ENCODE data around the gene ZRSR2.

The ZRSR2 gene

DNA sequence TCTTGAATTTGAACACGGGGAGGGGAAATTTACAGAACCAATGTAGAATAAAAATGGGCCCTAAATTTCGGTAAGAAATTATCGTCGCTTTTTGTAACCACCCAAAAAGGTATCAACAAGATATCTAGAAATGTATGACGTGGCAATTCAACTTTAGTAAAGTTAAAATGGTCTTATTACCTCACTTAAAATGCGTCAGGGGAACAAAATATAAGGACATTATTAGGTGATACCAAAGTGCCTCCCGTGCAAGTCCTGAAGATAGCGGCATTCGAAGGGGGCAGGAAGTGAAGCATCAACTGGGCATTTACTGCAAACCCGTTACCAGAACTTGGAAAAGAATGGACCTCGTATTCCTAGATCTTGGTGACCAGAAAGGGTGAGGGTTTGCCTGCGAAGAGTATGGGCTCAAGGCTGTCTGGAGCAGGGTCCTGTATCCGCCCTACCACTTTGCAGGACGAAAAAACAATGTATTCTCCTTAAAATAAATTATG is 63.3 kb downstream of the ZRSR2 start:
- DNase-seq (ENCODE audit: low spot score), result no peak

GRCh38 chrX:15854080-15854655 is 63.9 kb downstream of the ZRSR2 start:
- peak; percentile 51 for DNase-seq (ENCODE audit: low spot score)

- DNase-seq (ENCODE audit: low spot score), result peak; percentile 96
Observed at GRCh38 chrX:15854712-15855567, 64.7 kb downstream of the ZRSR2 start, which contains the start of gene AP1S2. Gene AP1S2, minus strand, starts transcription at chrX:15854813. Its CDS starts 2,289 bp downstream, at chrX:15852524.

GRCh38 chrX:15855568-15856221 is 65.4 kb downstream of the ZRSR2 start:
- no peak for DNase-seq (ENCODE audit: low spot score)

DNA sequence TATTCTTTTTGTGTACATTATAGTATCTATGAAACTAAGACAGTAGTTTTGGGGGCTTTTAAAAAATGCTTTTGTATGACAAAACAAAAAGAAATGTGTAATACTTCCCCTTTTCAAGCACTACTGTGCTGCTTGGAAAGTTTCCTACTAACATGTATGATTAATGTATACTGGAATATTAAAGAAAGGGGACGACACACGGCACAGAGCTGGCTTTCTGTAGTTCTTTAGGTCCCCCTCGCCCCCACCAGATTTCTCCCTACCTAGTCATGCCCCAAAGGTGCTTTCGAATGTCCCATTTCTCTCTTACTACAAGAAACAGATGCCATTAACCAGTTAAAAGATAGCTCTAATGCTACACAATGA is 65.9 kb downstream of the ZRSR2 start:
- DNase-seq (ENCODE audit: low spot score), result no peak

DNA sequence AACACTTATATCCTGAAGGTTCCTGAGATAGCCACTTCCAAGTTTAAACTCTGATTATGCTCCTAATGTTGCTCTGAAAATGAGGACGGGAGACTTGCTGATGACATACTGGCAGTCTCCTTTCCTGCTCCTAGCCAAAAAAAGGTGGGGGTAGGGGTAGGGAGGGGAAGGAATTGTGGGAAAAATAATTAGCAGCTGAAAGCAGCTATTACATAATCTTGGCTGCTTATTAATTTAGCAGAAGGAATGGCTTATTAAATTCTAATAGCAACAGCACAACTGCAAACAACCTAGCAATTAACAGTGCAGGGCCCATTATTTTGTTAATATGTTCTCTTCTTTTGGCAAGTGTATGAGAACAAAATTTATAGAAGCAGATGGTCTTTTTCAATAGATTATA is 66.4 kb downstream of the ZRSR2 start:
- DNase-seq (ENCODE audit: low spot score), result no peak

DNA sequence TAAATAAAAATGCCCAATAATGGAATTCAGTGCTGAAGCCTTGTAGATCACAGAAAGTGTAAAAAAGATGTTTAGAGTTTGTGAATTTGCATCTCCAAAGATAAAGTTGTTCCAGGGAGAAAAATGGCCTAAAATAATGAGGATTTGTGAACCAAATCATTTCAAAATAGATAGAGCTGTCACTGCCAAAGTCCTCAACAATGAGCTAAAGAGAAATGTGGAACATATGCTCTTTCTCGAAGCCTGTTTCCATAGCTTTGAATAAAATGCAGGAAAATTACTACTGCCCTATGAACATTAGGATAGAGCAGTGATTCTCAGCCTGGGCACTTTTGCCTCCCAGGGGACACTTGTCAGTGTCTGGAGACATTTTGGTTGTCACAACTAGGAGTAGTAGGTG is 67.8 kb downstream of the ZRSR2 start:
- DNase-seq (ENCODE audit: low spot score), result no peak

- no peak for DNase-seq (ENCODE audit: low spot score)
Observed at GRCh38 chrX:15860921-15861320, 70.6 kb downstream of the ZRSR2 start.

GRCh38 chrX:15864023-15864422 is 73.7 kb downstream of the ZRSR2 start:
- DNase-seq (ENCODE audit: low spot score), result peak; percentile 29

GRCh38 chrX:15864629-15865028 is 74.3 kb downstream of the ZRSR2 start:
- no peak for DNase-seq (ENCODE audit: low spot score)

DNA sequence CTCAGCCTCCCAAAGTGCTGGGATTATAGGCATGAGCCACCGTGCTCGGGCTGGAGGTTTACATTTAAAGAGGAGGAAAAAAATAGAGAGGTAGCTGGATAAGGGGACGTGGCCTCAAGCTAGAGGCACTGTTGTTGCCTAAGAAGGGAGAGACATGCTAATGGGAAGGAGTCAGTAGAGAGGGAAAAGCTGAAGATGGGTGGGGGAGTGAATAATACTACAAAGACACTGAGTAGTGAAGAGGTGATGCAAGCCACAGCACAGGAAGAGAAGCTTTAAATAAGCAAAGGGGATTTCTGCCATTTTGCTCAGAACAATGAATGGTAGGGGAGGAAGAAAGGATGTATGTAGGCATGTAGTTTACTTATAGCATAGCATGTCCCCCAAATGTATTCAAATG is 75.9 kb downstream of the ZRSR2 start:
- DNase-seq (ENCODE audit: low spot score), result no peak

GRCh38 chrX:15869695-15870094 is 79.4 kb downstream of the ZRSR2 start:
- DNase-seq (ENCODE audit: low spot score), result no peak

DNA sequence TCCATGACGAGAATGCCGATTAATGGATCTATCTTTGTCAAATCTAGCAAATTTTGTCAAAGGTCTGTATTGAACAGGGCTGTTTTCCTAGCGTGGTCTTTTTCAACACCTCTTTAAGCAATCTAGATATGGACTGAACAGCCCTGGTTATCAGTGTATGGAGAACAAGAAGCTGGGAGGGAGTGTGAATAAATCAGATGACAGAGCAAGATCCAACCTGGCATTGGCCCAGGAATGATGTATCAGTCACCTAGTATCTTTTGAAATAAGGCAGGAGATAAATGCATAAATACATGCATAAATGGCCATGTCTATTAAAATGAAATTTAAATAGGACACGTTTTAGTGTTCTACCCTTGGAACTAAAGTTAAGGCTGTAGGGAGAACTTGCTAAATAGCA is 80.0 kb downstream of the ZRSR2 start:
- DNase-seq (ENCODE audit: low spot score), result no peak
